Brain microvascular endothelial cell (primary cell): ENCODE measurements around the gene SELE.

Source experiments
- DNase-seq: peaks from one replicate; pipeline ENCODE4 v3.0.0-alpha.2; 2020
- H3K27ac ChIP-seq: fragments of 250-450 bp; sonication (Bioruptor Pico); 2 replicates; pipeline ENCODE4 v1.5.1; 2020; ENCODE audit warnings: mild to moderate bottlenecking, moderate library complexity
- H3K27me3 ChIP-seq: fragments of 250-450 bp; sonication (Bioruptor Pico); replicated peaks from 2 replicates; pipeline ENCODE4 v1.5.1; 2020; ENCODE audit warnings: mild to moderate bottlenecking
- H3K36me3 ChIP-seq: fragments of 250-450 bp; sonication (Bioruptor Pico); replicated peaks from 2 replicates; pipeline ENCODE4 v1.5.1; 2020; ENCODE audit warnings: mild to moderate bottlenecking
- H3K4me3 ChIP-seq: 2 replicates; pipeline ENCODE4 v1.5.1; 2011; ENCODE audit warnings: low read depth, mild to moderate bottlenecking, control low read depth, low read length, moderate library complexity
- CTCF ChIP-seq: IDR thresholded peaks from 2 replicates; pipeline ENCODE4 v1.5.1; 2011; ENCODE audit warnings: low read depth, mild to moderate bottlenecking, moderate library complexity, low read length, control low read depth, inconsistent platforms; ENCODE audit errors: missing control alignments
- in situ Hi-C: cut with HindIII; loops from 2 replicates; pipeline ENCODE4 v1.10.0; 2017; ENCODE audit warnings: low sequenced_read_pairs, low pct_ligation_motif_present

Gene SELE

GRCh38 chr1:169765580-169766331 is 31.9 kb upstream of the SELE start:
- in situ Hi-C loops: no loop called here
- no peak for DNase-seq
- H3K27ac ChIP-seq: no peak overlapping the region

GRCh38 chr1:169764919-169765318 is 31.0 kb upstream of the SELE start:
- Histone ChIP-seq H3K27ac (no peak overlapping the region), H3K27me3 (no peaks in the 10 kb centered on the region), H3K36me3 (no peaks in the 10 kb centered on the region), H3K4me3 (no peak overlapping the region)
- DNase-seq: no peak
- no peak for TF ChIP-seq CTCF
- in situ Hi-C loops: no loop called here

More at GRCh38 chr1:169765580-169766331, 31.9 kb upstream of the SELE start:
- Histone ChIP-seq H3K27me3 (no peaks in the 10 kb centered on the region), H3K4me3 (no peak overlapping the region), H3K36me3 (no peaks in the 10 kb centered on the region)
- TF ChIP-seq CTCF: no peak

- DNase-seq: no peak
- in situ Hi-C loops: no loop called here
- H3K27me3 ChIP-seq: no peaks in the 10 kb centered on the region
- no peak overlapping the region for H3K4me3 ChIP-seq
- no peak for TF ChIP-seq CTCF
- no peaks in the 10 kb centered on the region for H3K36me3 ChIP-seq
- H3K27ac ChIP-seq: no peak overlapping the region
Observed at GRCh38 chr1:169762699-169763098, 28.8 kb upstream of the SELE start.

GRCh38 chr1:169759038-169759437 is 25.2 kb upstream of the SELE start:
- Histone ChIP-seq H3K27me3 (no peaks in the 10 kb centered on the region), H3K27ac (no peak overlapping the region), H3K4me3 (no peak overlapping the region), H3K36me3 (no peaks in the 10 kb centered on the region)
- DNase-seq: no peak
- in situ Hi-C loops: no loop called here
- no peak for TF ChIP-seq CTCF

- no peak overlapping the region for H3K4me3 ChIP-seq
- DNase-seq: no peak
- in situ Hi-C loops: no loop called here
- no peaks in the 10 kb centered on the region for H3K36me3 ChIP-seq
- H3K27ac ChIP-seq: no peak overlapping the region
- no peak for TF ChIP-seq CTCF
- H3K27me3 ChIP-seq: no peaks in the 10 kb centered on the region
Observed at GRCh38 chr1:169753549-169753948, 19.7 kb upstream of the SELE start.

GRCh38 chr1:169750041-169750440 is 16.2 kb upstream of the SELE start:
- H3K4me3 ChIP-seq: no peak overlapping the region
- no peaks in the 10 kb centered on the region for H3K36me3 ChIP-seq
- TF ChIP-seq CTCF: no peak
- no peaks in the 10 kb centered on the region for H3K27me3 ChIP-seq
- no peak for DNase-seq
- in situ Hi-C loops: no loop called here
- H3K27ac ChIP-seq: no peak overlapping the region
